Measurements from ENCODE around the gene BRICD5.
"Not testable (repeated sequence)": the region's sequence is repeated elsewhere in the genome, so short reads cannot be mapped to it uniquely, and the experiment has no call there.

The BRICD5 gene

DNA sequence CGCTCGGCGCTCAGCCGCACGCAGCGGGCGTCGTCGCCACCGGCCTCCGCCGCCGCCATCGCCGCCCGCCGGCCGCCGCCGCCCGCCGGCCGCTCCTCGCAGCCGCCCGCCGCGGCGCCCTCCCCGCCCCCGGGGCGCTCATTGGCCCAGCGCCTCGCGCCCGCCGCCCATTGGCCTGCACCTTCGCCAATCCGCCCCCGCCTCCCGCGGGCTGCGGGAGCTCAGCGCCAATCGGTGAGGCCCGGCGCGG, 4.0 kb upstream of the BRICD5 start, which contains the start of gene PGP:
TSS of gene PGP (minus strand) at position 122 of the 250 bp plus-strand sequence. CDS start at position 59, 63 bp downstream.
- no peak for DNase-seq

DNA sequence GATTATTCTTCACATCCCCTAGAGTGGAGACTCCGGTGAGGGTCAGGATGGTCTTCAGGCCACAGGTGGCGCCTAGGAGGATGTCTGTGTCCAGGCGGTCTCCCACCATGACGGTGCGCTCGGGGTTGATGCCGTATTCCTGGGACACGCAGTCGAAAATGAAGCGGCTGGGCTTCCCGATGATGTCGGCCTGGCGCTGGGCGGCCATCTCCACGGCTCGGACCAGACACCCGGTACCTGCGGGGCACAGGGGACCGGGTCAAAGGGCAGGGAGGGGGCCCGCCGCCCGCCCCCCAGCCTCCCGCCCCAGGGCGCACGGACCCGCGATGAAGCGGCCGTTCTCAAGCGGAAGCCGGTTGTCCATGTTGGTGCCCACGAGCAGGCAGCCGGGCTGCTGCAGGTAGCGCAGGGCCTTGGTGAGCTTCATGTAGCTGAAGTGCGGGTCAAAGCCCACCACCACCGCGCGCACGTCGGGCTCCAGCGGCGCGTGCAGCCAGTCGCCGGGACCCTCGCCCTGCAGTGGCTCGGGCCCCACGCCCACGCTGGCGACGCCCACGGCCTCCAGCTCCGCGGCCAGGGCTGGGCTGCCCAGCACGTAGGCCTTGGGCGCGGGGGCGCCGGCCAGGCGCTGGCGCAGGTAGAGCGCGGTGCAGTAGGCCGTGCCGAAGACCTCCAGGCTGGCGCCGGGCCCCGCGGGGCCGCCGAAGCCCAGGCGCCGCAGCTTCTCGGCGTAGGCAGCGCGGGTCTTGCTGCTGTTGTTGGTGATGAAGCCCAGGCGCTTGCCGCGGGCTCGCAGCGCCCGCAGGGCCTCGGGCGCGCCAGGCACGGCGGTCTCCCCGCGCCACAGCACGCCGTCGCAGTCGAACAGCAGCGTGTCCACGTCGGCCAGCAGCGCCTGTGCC, 3.4 kb upstream of the BRICD5 start:
- DNase-seq = no peak

GRCh38 chr16:2212362-2213324, 2.0 kb upstream of the BRICD5 start:
- DNase-seq = no peak

DNA sequence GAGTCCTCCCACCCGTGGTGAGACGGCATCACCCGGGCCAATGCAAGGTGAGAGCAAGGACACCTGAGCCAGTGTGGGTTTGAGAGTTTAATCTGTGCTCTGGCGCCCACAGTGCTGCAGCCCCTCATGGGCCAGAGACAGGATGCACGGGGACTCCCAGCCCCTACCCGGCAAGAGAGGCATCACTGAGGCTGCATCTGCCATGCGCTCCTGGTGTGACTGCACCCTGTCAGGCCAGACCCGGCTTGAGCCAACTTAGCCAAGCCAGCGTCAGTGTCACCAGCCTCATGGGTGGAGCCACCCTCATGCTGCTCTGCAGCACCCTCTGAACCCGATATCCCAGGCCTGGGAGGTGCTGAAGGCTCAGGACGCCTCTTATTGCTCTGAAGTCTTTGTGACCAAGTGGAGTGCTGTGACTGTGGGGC, 1.3 kb upstream of the BRICD5 start:
- no peak for DNase-seq

- DNase-seq = no peak
Observed at GRCh38 chr16:2210009-2210332, 692 bp downstream of the BRICD5 start.

DNA sequence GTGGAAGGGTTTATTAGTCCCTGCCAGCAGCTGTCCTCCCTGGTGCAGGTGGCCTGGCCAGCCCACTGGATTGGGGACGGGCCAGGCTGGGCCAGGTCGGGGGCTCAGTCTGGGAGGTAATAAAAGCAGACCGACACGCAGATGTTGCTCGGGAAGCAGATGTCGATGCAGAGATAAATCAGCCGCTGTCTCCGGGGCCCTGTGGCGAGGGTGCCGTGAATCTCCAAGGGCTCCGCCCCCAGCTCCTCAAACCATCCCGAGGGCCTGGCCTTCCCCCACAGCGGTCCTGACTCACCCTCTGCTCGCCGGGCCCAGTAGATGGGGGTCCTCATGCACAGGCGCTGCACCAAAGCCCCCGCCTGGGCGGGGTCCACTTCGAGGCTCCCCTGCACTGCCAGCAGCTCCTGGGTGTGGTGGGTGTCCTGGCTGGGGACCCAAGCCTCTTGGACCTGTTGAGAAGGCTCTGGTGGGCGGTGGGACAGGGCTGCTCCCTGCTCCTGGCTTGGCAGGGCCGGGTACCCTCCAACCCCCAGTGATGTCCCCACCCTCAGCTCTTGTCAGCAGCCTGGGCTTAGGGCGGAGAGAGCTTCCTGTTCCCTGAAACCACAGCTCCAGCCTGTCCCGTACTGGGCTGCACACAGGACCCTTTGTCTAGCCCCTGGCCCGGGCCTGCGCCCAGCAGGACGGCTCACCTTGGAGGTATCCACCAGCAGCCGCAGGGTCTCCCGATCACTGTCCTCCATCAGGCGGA, 1.2 kb downstream of the BRICD5 start:
- DNase-seq = no peak

GRCh38 chr16:2208772-2209171, 1.9 kb downstream of the BRICD5 start:
- no peak for DNase-seq

DNA sequence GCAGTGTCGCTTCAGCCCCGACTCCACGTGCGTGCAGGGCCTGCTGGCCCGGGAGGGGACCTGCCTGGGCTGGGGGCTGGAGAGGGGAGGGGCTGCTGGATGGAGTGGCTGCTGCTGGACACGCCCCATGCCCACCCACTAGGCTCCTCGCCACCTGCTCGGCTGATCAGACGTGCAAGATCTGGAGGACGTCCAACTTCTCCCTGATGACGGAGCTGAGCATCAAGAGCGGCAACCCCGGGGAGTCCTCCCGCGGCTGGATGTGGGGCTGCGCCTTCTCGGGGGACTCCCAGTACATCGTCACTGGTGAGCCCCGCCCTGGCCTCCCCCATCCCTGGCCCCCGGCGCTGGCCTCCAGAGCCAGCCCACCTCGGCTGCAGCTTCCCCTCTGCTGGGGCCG, 2.4 kb downstream of the BRICD5 start:
- DNase-seq = no peak

GRCh38 chr16:2207872-2208271, 2.8 kb downstream of the BRICD5 start:
- no peak for DNase-seq

- DNase-seq = no peak
Observed at GRCh38 chr16:2206780-2207433, 3.8 kb downstream of the BRICD5 start.

- DNase-seq = no peak
Observed at GRCh38 chr16:2206420-2206779, 4.3 kb downstream of the BRICD5 start.

DNA sequence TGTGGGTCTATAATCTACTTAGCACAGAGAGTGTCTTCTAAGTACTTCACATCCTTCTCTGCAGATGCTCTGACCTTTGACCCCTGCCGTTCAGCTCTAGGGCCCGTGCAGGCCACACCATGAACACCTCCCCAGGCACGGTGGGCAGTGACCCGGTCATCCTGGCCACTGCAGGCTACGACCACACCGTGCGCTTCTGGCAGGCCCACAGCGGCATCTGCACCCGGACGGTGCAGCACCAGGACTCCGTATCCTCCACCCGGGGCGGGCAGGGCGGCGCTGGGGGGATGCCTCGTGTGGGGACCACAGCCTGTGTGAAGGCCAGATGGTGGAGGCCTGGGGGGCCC, 4.7 kb downstream of the BRICD5 start:
- DNase-seq = no peak

DNA sequence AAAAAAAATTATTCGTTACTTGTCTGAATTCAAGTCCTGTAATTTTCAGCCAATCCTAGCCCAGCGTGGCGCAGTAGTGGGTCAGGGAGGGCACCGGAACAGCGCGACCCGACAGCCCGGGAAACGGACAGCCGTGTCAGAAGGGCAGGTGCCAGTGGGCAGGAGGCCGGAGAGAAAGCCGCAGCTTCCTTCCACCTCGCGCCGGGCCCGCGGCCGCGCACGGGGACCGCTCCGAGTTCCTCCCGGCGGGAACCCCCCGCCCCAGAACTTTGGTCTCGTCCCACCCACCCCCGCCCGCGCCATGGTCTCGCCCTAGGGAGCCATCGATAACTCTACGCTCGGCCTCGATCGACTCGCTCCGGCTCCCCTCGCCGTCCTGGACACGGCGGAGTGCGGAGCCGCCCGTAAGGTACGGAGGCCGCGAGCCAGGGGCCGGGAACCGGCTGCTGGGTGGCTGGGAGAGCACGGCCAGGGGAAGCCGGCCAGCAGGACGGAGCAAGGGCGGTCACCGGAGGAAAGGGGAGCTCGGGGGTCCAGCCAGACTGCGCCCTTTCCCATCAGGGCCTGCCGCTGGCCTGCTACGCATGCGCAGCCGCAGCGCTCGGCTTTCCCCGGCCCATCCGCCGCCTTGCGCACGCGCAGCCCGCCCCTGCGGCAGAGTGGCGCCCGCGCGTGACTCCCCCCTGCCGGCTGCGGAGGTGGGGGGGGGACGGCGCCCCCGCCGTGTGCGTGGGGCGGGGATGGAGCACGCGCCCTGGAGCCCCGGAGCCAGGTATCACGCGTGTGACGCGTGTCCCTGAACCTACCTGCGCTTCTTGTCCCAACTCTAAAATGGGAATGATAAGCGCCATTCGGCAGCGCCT, 5.3 kb downstream of the BRICD5 start, which contains the start of gene MLST8:
TSS of gene MLST8 (plus strand) at position 351 of the 863 bp plus-strand sequence. CDS start 632 bp downstream, outside the sequence.
- DNase-seq = peak; percentile 58

GRCh38 chr16:2204416-2205103, 6.1 kb downstream of the BRICD5 start:
- DNase-seq = no peak

DNA sequence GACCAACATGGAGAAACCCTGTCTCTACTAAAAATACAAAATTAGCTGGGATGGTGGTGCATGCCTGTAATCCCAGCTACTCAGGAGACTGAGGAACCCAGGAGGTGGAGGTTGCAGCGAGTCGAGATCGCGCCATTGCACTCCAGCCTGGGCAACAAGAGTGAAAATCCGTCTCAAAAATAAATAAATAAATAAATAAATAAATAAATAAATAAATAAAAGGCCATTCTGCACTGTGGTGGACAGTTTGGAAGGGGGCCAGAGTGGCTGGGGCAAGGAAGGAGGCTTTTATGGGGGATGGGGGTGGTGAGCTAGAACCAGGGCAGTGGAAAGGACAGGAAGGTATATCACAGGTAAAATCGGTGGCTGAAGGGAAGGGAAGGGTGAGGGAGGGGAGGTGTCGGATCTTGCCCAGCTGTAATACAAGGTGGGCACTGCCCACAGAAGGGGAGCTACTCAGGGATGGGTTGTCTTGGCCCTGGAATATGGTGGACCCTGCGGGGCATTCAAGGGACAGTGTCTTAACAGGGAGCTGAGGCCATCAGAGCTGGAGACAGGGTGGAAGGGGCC, 7.5 kb downstream of the BRICD5 start:
- DNase-seq = not testable (repeated sequence)

DNA sequence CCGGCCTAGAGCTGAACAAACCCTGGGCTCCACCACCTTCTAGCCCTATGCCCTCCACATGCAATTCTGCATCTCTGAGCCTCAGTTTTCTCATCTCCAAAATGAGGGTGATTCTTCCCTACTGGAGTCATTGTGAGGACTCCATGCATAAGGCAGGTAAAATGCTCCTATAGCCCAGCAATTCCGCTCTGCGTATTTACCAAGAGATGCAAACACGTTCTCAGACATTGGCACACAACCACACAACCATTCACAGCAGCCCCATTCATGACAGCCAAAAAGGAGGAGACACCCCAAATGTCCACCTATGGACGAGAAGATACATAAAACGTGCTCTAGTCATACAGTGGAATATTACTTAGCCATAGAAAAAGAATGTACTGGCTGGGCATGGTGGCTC, 10.3 kb downstream of the BRICD5 start:
- DNase-seq = no peak

DNA sequence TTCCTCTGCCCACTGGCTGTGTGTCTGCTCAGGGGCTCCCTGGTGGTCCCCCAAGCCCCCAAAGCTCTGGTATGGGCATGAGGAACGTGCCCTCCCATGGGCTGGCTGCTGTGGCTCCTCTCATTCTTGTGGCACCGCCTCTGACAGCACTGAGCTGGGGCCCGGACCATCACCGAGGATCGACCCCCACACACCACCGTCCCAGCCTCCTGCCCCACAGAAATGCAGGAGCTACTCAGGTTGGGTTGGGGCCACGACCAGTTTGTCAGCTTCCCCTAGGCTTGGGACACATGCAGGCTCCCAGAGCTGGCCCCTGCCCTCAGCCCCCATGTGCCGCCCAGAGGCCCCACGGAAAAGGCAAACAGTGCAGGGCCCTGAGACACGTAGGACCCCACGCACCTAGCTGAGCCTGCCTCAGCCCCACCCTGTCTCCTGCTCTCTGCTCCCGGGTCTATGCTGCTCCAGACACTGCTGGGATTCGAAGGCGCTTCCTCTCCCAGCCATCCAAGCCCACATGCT, 11.0 kb downstream of the BRICD5 start:
- DNase-seq = no peak

GRCh38 chr16:2199095-2199494, 11.6 kb downstream of the BRICD5 start:
- no peak for DNase-seq

DNA sequence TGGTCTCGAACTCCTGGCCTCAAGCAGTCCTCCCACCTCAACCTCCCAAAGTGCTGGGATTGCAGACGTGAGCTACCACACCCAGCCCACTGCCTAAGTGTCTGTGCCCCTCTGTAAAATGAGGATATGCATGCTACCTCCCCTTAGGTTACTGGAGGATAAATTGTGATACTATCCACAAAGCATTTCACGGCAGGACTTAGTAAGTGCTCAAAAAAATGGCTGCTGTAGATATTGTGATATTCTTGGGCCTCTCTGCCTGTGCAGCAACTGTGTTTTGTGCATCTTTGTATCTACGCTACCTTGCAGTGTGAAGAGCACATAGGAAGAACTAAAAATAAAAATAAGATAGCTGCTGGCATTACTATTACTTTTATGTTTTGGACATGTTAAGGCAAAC, 12.4 kb downstream of the BRICD5 start:
- no peak for DNase-seq

- DNase-seq = no peak
Observed at GRCh38 chr16:2197765-2198164, 12.9 kb downstream of the BRICD5 start.

All from DMS 273 treated with DMSO at 0.1 percent for 48 hours (cell line).